Caco-2 (cell line): ENCODE data around the gene NPLOC4. TPM values are rescaled to one million over a fixed set of nuclear protein-coding genes. Genes with fewer than 3 reads are reported as not detected.
A peak's percentile ranks its signal among the peaks of the same experiment; 100 is the strongest.

Source experiments
- BruUV-seq: library from RNA; stranded (reverse); fragments of 400-500 nt; replicated peaks from 2 replicates; lab custom pipeline; 2021; lab: Mats Ljungman, UMichigan
- CTCF ChIA-PET: fragments of 300-600 bp; sonication (Branson Sonifier 250); formaldehyde crosslinking; loops from one replicate; lab custom pipeline; 2022; ENCODE audit warnings: antibody characterized with exemption; lab: Charles Lee
- POLR2A ChIA-PET: fragments of 300-600 bp; sonication (Branson Sonifier 250); formaldehyde crosslinking; loops from one replicate; lab custom pipeline; 2022; ENCODE audit warnings: antibody characterized with exemption; lab: Charles Lee
- DNase-seq, 2 experiments: peaks; one replicate each; pipeline versions ENCODE4 v3.0.0 to v3.0.0-alpha.2; 2020 to 2022
- H3K27me3 ChIP-seq: replicated peaks from 2 replicates; pipeline ENCODE4 v1.6.0; 2011; ENCODE audit warnings: low read length; ENCODE audit not compliant: control insufficient read depth, insufficient read depth
- H3K36me3 ChIP-seq: 2 replicates; pipeline ENCODE4 v1.5.1; 2011; ENCODE audit warnings: low read length; ENCODE audit not compliant: control insufficient read depth, insufficient read depth
- H3K4me1 ChIP-seq: fragments of 250-450 bp; sonication (Bioruptor Pico); 2 replicates; pipeline ENCODE4 v1.5.1; 2020; ENCODE audit warnings: mild to moderate bottlenecking
- H3K4me3 ChIP-seq: 2 replicates; pipeline ENCODE4 v1.5.1; 2011; ENCODE audit warnings: low read depth, mild to moderate bottlenecking, control low read depth, low read length
- H3K9me3 ChIP-seq: fragments of 250-450 bp; sonication (Bioruptor Pico); 2 replicates; pipeline ENCODE4 v1.5.1; 2020; ENCODE audit warnings: mild to moderate bottlenecking, moderate library complexity
- H3K27ac Mint-ChIP-seq: one replicate; pipeline ENCODE4 v1.8.0; 2022; ENCODE audit warnings: mixed read lengths; ENCODE audit not compliant: unreplicated experiment
- H3K27me3 Mint-ChIP-seq: one replicate; pipeline ENCODE4 v1.8.0; 2022; ENCODE audit warnings: mixed read lengths; ENCODE audit not compliant: insufficient read depth, unreplicated experiment
- H3K36me3 Mint-ChIP-seq: one replicate; pipeline ENCODE4 v1.8.0; 2022; ENCODE audit warnings: mild to moderate bottlenecking, mixed read lengths; ENCODE audit not compliant: insufficient read depth, unreplicated experiment
- H3K4me1 Mint-ChIP-seq: one replicate; pipeline ENCODE4 v1.8.0; 2022; ENCODE audit warnings: low read depth, mixed read lengths; ENCODE audit not compliant: unreplicated experiment
- H3K4me3 Mint-ChIP-seq: one replicate; pipeline ENCODE4 v1.8.0; 2022; ENCODE audit warnings: mild to moderate bottlenecking, moderate library complexity, mixed read lengths; ENCODE audit not compliant: unreplicated experiment
- H3K9me3 Mint-ChIP-seq: one replicate; pipeline ENCODE4 v1.8.0; 2022; ENCODE audit warnings: mixed read lengths; ENCODE audit not compliant: unreplicated experiment
- CTCF ChIP-seq, 2 experiments: fragments of 200-600 bp in 1 of 2; IDR thresholded peaks; 1 replicate in 1 of 2; 2 replicates in 1 of 2; pipeline versions ENCODE4 v1.5.1 to v1.8.0; 2011 to 2022; ENCODE audit warnings: antibody characterized with exemption in 1 of 2, control low read depth in 1 of 2, inconsistent platforms in 1 of 2, low read depth in 1 of 2, low read length in 1 of 2, mild to moderate bottlenecking in 1 of 2, moderate library complexity in 1 of 2; ENCODE audit not compliant: insufficient read depth in 1 of 2, severe bottlenecking in 1 of 2, unreplicated experiment in 1 of 2
- intact Hi-C: fragments of 100-400 bp; cut with micrococcal nuclease; formaldehyde crosslinking; loops from one replicate; pipeline ENCODE4 v1.10.0; 2022; ENCODE audit not compliant: unreplicated experiment
- total RNA-seq: library from RNA; stranded (reverse); gene quantifications from 2 replicates; pipeline ENCODE4 v1.2.3, GENCODE V29; 2022

The NPLOC4 gene
- total RNA-seq, 1 experiment from 2014 or later, result 139 TPM

DNA sequence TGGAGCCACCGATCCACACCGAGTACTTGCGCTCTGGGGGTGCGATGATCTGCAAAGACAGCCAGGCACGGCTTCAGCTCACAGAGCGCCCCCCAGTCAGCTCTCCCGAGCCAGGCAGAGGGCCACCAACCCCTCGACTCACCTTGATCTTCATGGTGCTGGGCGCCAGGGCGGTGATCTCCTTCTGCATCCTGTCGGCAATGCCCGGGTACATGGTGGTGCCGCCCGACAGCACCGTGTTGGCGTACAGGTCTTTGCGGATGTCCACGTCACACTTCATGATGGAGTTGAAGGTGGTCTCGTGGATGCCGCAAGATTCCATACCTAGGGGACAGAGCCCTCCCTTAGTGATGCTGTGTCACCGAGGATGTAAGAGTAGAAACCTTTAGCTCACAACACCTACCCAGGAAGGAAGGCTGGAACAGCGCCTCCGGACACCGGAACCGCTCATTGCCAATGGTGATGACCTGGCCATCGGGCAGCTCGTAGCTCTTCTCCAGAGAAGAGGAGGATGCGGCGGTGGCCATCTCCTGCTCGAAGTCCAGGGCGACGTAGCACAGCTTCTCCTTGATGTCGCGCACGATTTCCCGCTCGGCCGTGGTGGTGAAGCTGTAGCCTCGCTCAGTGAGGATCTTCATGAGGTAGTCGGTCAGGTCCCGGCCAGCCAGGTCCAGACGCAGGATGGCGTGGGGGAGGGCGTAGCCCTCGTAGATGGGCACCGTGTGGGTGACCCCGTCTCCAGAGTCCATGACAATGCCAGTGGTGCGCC, 125.9 kb downstream of the NPLOC4 start:
- BruUV-seq, result no TSS peak
- Mint-ChIP-seq H3K27ac (peak overlapping the region; percentile 77), H3K9me3 (no peaks in the 10 kb centered on the region), H3K4me1 (peaks cover 26% of the 10 kb centered on the region), H3K4me3 (peak overlapping the region; percentile 92), H3K36me3 (peaks cover 92% of the 10 kb centered on the region), H3K27me3 (no peaks in the 10 kb centered on the region)
- Histone ChIP-seq H3K27me3 (no peaks in the 10 kb centered on the region), H3K36me3 (peaks cover 14% of the 10 kb centered on the region), H3K4me1 (peaks cover 28% of the 10 kb centered on the region), H3K9me3 (no peaks in the 10 kb centered on the region), H3K4me3 (peak overlapping the region; percentile 72)
- no peak for TF ChIP-seq CTCF (IDR thresholded peaks at IDR 0.05; ENCODE audit: insufficient read depth in 1 of 2, low read depth in 1 of 2, low read length in 1 of 2, severe bottlenecking in 1 of 2, unreplicated experiment in 1 of 2)
- POLR2A ChIA-PET, result interaction anchor here (1.0 kb wide), 1 partner anchor 8 kb away, joined by 4 read pairs; no protein-coding TSS in a partner anchor
- CTCF ChIA-PET, result no interaction called here
- intact Hi-C loops, result loop anchor here (10.0 kb wide), 1 partner anchor 116 kb away; the partner anchor contains the start of gene BAHCC1
- DNase-seq, result peak in 1 of 2 experiments; percentile 46

DNA sequence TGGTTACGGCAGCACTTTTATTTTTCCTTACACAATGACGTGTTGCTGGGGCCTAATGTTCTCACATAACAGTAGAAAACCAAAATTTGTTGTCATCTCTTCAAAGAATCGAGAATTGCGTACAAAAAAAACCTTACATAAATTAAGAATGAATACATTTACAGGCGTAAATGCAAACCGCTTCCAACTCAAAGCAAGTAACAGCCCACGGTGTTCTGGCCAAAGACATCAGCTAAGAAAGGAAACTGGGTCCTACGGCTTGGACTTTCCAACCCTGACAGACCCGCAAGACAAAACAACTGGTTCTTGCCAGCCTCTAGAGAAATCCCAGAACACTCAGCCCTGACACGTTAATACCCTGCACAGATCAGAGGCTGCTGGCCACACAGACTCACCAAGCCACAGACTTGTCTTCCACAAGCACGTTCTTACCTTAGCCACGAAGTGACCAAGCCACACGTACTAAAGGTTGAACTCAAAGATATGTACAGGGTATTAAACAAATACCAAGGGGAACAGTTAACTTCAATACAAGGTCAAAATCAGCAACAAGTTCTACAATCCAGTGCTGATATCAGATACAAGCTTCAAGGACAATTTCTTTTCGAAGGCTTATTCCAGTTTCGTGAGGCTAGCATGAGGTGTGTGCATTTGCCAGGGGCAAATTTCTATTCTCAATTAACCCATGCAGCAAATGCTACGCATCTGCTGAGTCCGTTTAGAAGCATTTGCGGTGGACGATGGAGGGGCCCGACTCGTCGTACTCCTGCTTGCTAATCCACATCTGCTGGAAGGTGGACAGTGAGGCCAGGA, 126.7 kb downstream of the NPLOC4 start:
- CTCF ChIA-PET, result interaction anchor here (0.6 kb wide), 1 partner anchor 200 kb away, joined by 3 read pairs; no protein-coding TSS in a partner anchor
- Mint-ChIP-seq H3K4me1 (peaks cover 26% of the 10 kb centered on the region), H3K27ac (peak overlapping the region; percentile 77), H3K4me3 (peak overlapping the region; percentile 92), H3K9me3 (no peaks in the 10 kb centered on the region), H3K36me3 (peaks cover 86% of the 10 kb centered on the region), H3K27me3 (no peaks in the 10 kb centered on the region)
- no peak for TF ChIP-seq CTCF (IDR thresholded peaks at IDR 0.05; ENCODE audit: insufficient read depth in 1 of 2, low read depth in 1 of 2, low read length in 1 of 2, severe bottlenecking in 1 of 2, unreplicated experiment in 1 of 2)
- intact Hi-C loops, result loop anchor here (10.0 kb wide), 1 partner anchor 115 kb away; the partner anchor contains the start of gene BAHCC1
- BruUV-seq, result no TSS peak
- Histone ChIP-seq H3K4me3 (peak overlapping the region; percentile 72), H3K27me3 (no peaks in the 10 kb centered on the region), H3K36me3 (peaks cover 14% of the 10 kb centered on the region), H3K9me3 (no peaks in the 10 kb centered on the region), H3K4me1 (peaks cover 22% of the 10 kb centered on the region)
- peak in 1 of 2 experiments; percentile 38 for DNase-seq
- POLR2A ChIA-PET, result interaction anchor here (1.0 kb wide), 1 partner anchor 9 kb away, joined by 4 read pairs; no protein-coding TSS in a partner anchor
